T1000 (cell line): Measurements from ENCODE around the gene ATP6V1F.
A peak's percentile ranks its signal among the peaks of the same experiment; 100 is the strongest.

ENCODE experiments used
- DNase-seq: peaks from one replicate; lab custom pipeline; 2025; ENCODE audit warnings: mixed read lengths; lab: John Stamatoyannopoulos, UW

Gene ATP6V1F

GRCh38 chr7:128869138-128869943 lies 6.7 kb downstream of the ATP6V1F start:
- no peak for DNase-seq

DNA sequence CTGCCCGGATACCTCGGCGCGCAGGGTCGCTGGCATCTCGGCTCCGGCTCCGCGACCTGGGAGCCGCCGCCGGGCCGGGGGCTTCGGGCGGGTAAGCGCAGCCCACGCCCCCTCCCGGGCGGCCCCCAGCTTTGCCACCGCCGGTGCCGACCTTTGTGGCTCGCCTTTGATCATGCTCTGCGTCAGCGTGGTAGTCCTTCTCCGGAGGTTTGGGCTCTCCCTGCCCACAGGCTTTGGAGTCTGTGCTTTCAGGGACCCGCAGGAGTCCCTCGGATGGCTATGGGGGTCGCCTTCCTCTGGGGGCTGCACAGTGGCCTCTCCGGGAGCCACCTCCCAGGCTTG lies 7.3 kb downstream of the ATP6V1F start:
- DNase-seq, result no peak

GRCh38 chr7:128871050-128871449 lies 8.4 kb downstream of the ATP6V1F start:
- DNase-seq, result no peak

DNA sequence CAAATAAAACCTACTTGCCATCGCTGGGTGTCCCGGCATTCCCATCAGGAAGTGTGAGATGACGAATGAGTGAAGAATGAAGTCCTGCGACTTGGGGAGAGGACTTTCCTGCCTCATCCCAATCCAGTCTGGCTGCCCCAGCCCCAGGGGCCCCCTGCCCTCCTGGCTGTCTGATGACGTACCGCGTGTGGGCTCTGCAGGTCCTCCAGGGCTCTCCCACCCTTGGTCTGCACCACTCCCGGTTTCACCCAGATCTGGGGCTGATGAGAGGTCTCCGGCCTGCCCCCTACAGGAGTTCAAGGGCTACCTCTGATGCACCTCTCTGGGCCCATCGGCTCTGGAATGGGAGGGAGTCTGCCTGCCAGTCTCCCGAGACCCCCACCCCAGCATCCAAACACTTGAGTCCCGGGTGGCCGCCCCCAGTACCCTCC lies 9.8 kb downstream of the ATP6V1F start:
- no peak for DNase-seq

DNA sequence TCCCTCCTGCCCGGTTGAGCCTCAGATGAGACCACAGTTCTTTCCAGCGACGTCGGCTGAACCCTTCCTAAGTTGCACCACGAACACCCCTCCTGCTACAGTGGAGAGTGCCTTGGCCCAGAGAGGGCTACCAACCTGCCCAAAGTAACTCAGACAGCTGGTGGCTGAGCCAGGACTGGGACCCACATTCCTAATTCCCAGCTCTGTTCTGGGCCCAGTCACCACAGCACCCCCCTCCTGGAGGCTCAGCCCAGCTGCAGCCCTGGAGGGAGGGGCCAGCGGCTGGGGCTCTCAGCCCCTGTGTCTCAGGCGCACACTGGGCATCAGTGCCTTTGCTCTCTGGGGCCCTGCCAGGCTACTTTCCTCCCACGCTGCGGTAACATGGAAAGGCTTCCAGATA lies 10.6 kb downstream of the ATP6V1F start:
- DNase-seq, result no peak

- DNase-seq, result no peak
Observed at GRCh38 chr7:128874140-128875031, 11.7 kb downstream of the ATP6V1F start.

GRCh38 chr7:128875523-128875948 lies 12.9 kb downstream of the ATP6V1F start:
- DNase-seq, result no peak

DNA sequence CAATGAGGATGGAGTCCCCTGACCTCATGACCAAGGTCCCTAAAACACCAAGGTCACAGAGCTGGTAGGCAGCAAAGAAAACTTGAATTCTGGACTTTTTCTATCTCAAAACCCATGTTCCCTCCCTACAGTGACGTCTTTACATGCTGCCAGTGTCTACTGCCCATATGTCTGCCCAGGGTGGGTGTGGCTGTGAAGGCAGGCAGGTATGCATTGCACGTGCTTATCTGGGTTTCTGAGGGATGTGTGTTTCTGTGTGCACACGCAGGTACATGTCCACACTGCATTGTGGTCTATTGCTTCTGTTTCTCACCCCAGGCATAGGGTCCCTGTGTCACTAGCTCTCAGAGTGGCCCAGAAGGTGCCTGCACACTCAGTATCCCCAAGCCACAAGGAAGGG lies 13.5 kb downstream of the ATP6V1F start:
- DNase-seq, result no peak

GRCh38 chr7:128876586-128876977 lies 13.9 kb downstream of the ATP6V1F start:
- no peak for DNase-seq

DNA sequence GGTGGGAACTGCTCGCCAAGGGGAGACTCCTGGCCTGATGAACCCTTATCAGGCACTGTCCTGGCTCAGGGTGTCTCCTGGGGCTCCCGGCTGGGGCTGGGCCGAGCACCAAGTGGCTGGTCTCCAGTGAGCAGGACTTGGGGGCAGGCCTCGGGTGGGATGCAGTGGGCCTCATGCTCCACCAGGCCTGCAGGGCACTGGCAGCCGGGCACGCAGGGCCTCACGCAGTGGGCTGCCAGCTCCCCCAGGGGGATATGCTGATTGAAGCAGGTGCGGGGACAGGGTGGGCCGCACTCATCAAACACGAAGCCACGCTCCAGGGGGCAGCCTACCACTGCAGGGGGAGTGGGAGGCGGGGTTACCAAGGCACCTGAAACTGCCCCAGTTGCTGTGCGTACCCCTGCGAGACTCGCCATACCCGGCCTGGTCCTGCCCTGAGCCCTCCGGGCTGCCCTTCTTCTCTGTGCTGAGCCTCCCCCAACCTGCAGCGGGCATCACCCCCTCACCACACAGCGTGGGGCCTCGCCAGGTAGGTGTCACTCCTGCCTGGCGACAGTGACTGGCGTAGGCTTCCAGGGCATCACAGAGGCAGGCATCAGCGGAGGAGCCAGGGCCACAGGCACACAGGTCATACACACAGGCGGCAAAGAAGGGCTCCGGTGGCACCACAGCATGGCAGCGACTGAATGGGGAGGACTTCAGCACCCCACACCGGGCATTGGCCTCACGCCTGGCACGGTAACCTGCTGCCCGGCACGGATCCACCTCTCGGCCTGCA lies 14.5 kb downstream of the ATP6V1F start:
- DNase-seq, result no peak

GRCh38 chr7:128877756-128878120 lies 15.1 kb downstream of the ATP6V1F start:
- no peak for DNase-seq

DNA sequence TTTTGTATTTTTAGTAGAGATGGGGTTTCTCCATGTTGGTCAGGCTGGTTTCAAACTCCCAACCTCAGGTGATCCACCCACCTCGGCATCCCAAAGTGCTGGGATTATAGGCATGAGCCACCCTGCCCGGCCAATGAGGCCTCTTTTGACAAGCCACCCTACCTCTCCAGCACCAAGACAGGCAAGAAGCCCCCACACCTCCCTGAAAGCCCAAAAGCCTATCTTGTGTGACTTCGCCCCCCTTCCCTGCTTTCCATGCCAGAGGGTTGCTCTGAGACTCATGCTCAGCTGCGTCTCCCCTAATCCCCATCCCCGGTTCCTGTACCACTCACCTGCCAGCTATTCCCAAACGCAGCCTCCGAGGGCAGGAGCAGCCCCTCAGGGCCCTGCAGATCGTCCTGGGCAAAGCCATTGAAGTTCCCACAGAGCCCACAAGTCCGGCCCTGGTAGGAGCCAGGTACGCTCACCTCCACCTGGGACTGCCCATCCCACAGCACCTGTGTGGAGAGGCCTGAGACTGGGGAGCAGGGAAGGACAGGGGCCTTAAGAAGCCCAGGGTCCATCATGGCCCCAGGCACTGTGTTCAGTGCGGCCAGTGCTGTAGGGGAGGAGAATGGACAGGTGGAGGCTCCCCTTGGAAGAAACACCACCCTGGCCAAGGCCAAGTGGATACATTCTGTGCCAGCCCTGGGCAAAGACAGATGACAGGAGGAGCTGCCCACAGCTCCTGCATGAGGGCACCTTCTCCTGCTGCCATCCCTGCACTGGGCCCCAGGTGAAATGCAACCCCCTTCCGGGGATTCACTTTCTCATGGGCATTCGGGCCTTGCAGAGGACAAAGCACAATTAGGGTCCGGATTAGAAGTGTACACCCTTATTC lies 15.8 kb downstream of the ATP6V1F start:
- no peak for DNase-seq

- no peak for DNase-seq
Observed at GRCh38 chr7:128879461-128879938, 16.8 kb downstream of the ATP6V1F start.

DNA sequence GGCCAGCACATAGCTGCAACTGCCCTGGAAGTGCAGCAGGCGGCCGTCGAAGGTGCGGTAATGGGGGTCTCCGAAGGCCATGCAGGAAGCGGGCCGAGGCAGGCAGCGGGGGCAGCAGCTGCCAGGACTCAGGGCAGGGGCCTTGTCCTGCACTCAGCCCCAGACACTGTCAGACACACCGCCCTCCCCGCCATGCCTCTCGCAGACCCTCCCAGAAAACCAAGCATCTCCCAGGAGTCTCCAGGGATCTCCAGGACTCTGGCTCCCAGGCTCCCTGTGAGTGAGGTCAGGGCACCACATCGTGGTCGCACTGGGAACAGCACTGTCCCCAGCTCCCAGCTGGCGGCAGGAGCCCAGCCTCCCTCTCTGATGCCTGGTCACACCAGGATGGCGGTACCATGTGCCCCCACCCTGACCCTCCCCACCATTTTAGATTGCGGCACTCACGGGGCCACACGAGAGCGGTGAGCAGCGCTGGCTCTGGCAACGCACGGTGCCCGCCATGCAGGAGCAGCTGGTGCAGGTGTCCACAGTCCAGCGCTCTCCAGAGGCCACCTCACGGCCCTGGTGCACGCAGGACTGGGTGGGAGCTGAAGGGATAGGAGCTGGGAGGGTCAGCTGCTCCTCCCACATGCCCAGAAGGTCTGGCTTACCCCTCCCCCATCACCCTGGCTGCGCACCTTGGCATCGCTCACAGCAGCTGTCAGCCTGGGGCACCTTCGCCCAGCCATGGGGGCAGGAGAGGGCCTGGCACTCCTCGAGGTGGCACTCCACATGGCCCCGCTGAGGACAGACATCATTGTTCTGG lies 17.5 kb downstream of the ATP6V1F start:
- peak; percentile 25 for DNase-seq

- DNase-seq, result no peak
Observed at GRCh38 chr7:128880791-128881457, 18.3 kb downstream of the ATP6V1F start.

DNA sequence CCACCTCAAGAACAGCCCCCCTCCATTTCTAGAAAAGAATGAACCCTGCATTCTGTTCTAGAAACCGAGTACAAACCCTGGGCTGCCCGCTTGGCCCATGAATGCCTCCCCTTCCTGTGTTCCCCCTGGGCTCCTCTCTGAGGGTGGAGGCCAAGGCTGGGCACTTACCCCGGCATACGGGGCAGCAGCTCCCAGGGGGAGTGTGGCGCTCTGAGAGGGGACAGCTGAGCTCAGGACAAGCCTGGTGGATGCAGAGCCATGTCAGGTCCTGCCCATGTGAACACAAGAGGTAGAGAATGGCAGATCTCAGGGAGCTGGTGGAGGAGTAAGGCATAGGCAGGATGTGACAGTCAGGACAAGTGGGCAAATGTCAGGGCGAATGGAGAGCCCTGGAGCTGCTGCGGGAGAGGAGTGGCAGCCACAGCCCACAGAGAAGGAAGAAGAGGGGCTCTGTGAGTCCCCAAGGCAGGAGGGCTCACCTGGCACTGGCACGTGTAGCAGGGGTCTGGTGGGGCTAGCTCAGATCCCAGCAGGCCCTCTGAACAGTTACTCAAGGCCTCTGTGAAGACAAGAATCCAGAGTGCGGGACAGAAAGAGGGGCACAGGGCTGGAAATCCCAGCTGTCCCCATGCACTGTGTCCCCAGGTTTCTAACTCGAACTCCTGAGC lies 18.9 kb downstream of the ATP6V1F start:
- no peak for DNase-seq

- DNase-seq, result no peak
Observed at GRCh38 chr7:128882134-128882533, 19.5 kb downstream of the ATP6V1F start.

- peak; percentile 55 for DNase-seq
Observed at GRCh38 chr7:128883622-128884448, 21.2 kb downstream of the ATP6V1F start.
